Aorta (tissue), 5 donors: ENCODE results near the gene CUZD1. TPM values are rescaled to one million over a fixed set of nuclear protein-coding genes. Genes with fewer than 3 reads are reported as not detected.
"Not testable (repeated sequence)": the region's sequence is repeated elsewhere in the genome, so short reads cannot be mapped to it uniquely, and the experiment has no call there.

Experiments
- ATAC-seq: fragments of 200-7000 bp; cut with Tn5 transposase; one replicate; pipeline ENCODE4 v1.9.1; 2022; ENCODE audit warnings: moderate library complexity; ENCODE audit not compliant: low FRiP score
- DNase-seq, 2 donors: peaks; one replicate each; pipeline ENCODE4 v3.0.0-alpha.2; 2020
- H3K27ac ChIP-seq, 2 donors: one replicate each; pipeline ENCODE4 v1.5.1; 2013; ENCODE audit warnings: low read length in 2 of 2, mild to moderate bottlenecking in 2 of 2, moderate library complexity in 2 of 2, control low read depth in 1 of 2, inconsistent platforms in 1 of 2, low read depth in 1 of 2
- H3K27me3 ChIP-seq, 2 donors: one replicate each; pipeline ENCODE4 v1.6.1; 2013; ENCODE audit warnings: control low read depth in 1 of 2, low read length in 1 of 2, mild to moderate bottlenecking in 1 of 2, moderate library complexity in 1 of 2; ENCODE audit not compliant: insufficient read depth in 2 of 2, control insufficient read depth in 1 of 2
- H3K36me3 ChIP-seq, 2 donors: one replicate each; pipeline ENCODE4 v1.6.1; 2013; ENCODE audit warnings: control low read depth in 1 of 2, low read length in 1 of 2, mild to moderate bottlenecking in 1 of 2; ENCODE audit not compliant: insufficient read depth in 2 of 2, control insufficient read depth in 1 of 2
- H3K4me1 ChIP-seq, 2 donors: one replicate each; pipeline ENCODE4 v1.6.1; 2013; ENCODE audit warnings: low read length in 2 of 2, control low read depth in 1 of 2, mild to moderate bottlenecking in 1 of 2, moderate library complexity in 1 of 2; ENCODE audit not compliant: insufficient read depth in 2 of 2, control insufficient read depth in 1 of 2
- H3K4me3 ChIP-seq, 2 donors: one replicate each; pipeline ENCODE4 v1.5.1; 2013; ENCODE audit warnings: low read length in 2 of 2, control low read depth in 1 of 2, mild to moderate bottlenecking in 1 of 2
- H3K9me3 ChIP-seq: one replicate; pipeline ENCODE4 v1.6.1; 2013; ENCODE audit warnings: mild to moderate bottlenecking, low read length; ENCODE audit not compliant: control insufficient read depth
- WGBS, 2 donors: extraction: QIAGEN DNeasy Blood & Tissue Kit; methylation state at CpG; one replicate each; pipeline ENCODE4 v1.1.7; 2013; 5-methylcytosine and 5-hydroxymethylcytosine counted together
- intact Hi-C, 2 donors: fragments of 100-400 bp; cut with DNase I; formaldehyde crosslinking; loops; one replicate each; pipeline versions ENCODE4 v1.14.2 to v1.15.0; 2022
- polyA plus RNA-seq, 2 donors: library from polyadenylated mRNA; stranded (reverse); fragments of 200-250 nt; gene quantifications; one replicate each; pipeline ENCODE4 v1.2.3, GENCODE V29; 2013
- total RNA-seq, 2 donors: library from RNA; stranded (reverse); fragmentation: NEBNext Ultra II Directional; extraction: Animal tissue kit (Norgen Biotek cat#: 25700); gene quantifications; one replicate each; pipeline ENCODE4 v1.2.1, GENCODE V29; 2021
- donor health status: healthy with polysubstance abuse.
- donor health status: Bipolar disorder and iron deficiency.
- donor health status: DM: no; HTN: no; CAD: no.
- donor health status: DM: no; HTN: no; CAD: no.
- donor health status: DM: yes; HTN: yes; CAD: no.

Gene CUZD1
- total and polyA plus RNA-seq, 4 donors, result 0.58 to 3.3 (median 1.3) TPM

DNA sequence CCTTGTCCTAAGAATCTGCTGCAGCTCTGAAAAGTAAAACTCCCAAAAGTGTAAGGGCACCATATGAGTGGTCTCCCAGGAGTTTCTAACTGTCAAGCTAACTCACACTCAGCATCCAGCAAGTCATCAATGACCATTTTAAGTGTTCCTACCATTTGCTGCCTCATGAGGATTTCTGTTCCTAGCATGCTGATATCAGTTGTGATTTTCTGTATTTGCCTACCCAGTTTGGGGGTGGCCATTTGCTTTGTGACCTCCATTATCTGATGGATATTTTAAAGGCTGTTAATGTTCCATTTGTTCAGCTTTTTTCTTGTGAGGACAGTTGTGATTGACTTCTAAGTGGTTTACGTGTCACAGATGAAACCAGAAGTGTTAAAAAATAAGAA, 30.8 kb upstream of the CUZD1 start:
- no peak overlapping the region for H3K4me3 ChIP-seq
- 80 to 82% methylated on average over 1 of the region's 1 CpG for WGBS, 2 donors
- ATAC-seq (no peak), DNase-seq (no peak)
- no peaks in the 10 kb centered on the region for H3K36me3 ChIP-seq
- no peaks in the 10 kb centered on the region for H3K9me3 ChIP-seq
- peaks cover 0 to 2% of the 10 kb centered on the region in 2 donors for H3K4me1 ChIP-seq
- intact Hi-C loops, result no loop called here
- H3K27me3 ChIP-seq, result no peaks in the 10 kb centered on the region
- no peak overlapping the region for H3K27ac ChIP-seq

DNA sequence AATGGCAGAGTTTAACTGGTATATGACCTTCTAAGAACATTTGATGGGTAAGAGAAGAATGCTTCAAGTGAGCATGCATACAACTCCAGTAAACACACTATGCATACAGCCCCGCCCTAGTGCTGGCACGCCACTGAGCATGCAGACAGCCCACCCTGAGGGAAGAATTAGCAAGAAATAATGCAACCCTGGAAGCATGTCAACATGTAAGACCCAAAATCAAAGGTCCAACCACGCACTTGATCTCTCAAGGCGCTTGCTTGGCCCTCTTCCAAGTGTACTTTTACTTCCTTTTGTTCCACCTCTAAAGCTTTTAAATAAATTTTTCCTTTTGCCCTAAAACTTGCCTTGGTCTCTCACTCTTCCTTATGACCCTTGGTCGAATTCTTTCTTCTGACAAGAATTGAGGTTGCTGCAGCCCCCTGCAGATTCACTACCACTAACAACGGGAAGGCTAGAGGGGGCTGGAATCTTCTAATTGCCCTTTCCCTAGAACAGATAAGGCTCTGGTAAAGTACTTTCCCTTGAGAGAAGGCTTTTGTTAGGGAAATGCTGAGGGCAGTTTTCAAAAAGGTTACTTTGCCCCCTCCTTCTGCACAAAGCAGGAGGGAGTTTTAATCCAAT, 30.3 kb upstream of the CUZD1 start:
- WGBS, 2 donors, result 40% methylated on average over 6 of the region's 6 CpGs
- Histone ChIP-seq H3K36me3 (no peaks in the 10 kb centered on the region), H3K4me3 (no peak overlapping the region), H3K4me1 (peaks cover 0 to 2% of the 10 kb centered on the region in 2 donors), H3K27ac (no peak overlapping the region), H3K27me3 (no peaks in the 10 kb centered on the region), H3K9me3 (no peaks in the 10 kb centered on the region)
- intact Hi-C loops, result no loop called here
- no peak for DNase-seq
- ATAC-seq, result no peak

DNA sequence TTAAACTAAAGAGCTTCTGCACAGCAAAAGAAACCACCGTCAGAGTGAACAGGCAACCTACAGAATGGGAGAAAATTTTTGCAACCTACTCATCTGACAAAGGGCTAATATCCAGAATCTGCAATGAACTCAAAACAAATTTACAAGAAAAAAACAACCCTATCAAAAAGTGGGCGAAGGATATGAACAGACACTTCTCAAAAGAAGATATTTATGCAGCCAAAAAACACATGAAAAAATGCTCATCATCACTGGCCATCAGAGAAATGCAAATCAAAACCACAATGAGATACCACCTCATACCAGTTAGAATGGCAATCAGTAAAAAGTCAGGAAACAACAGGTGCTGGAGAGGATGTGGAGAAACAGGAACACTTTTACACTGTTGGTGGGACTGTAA, 26.3 kb upstream of the CUZD1 start:
- ATAC-seq, H3K4me1 ChIP-seq, H3K9me3 ChIP-seq, intact Hi-C loops, H3K36me3 ChIP-seq, H3K27me3 ChIP-seq, H3K4me3 ChIP-seq, DNase-seq, H3K27ac ChIP-seq: not testable (repeated sequence)
- WGBS, 2 donors, result 92 to 95% methylated on average over 1 of the region's 2 CpGs

DNA sequence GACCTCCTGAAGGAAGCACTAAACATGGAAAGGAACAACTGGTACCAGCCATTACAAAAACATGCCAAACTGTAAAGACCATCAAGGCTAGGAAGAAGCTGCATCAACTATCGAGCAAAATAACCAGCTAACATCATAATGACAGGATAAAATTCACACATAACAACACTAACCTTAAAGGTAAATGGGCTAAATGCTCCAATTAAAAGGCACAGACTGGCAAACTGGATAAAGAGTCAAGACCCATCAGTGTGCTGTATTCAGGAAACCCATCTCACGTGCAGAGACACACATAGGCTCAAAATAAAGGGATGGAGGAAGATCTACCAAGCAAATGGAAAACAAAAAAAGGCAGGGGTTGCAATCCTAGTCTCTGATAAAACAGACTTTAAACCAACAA, 23.1 kb upstream of the CUZD1 start:
- H3K36me3 ChIP-seq, H3K27ac ChIP-seq, ATAC-seq, H3K4me1 ChIP-seq, DNase-seq, H3K4me3 ChIP-seq, H3K9me3 ChIP-seq, H3K27me3 ChIP-seq, intact Hi-C loops: not testable (repeated sequence)
- WGBS, 2 donors, result 82 to 86% methylated on average over 1 of the region's 2 CpGs

DNA sequence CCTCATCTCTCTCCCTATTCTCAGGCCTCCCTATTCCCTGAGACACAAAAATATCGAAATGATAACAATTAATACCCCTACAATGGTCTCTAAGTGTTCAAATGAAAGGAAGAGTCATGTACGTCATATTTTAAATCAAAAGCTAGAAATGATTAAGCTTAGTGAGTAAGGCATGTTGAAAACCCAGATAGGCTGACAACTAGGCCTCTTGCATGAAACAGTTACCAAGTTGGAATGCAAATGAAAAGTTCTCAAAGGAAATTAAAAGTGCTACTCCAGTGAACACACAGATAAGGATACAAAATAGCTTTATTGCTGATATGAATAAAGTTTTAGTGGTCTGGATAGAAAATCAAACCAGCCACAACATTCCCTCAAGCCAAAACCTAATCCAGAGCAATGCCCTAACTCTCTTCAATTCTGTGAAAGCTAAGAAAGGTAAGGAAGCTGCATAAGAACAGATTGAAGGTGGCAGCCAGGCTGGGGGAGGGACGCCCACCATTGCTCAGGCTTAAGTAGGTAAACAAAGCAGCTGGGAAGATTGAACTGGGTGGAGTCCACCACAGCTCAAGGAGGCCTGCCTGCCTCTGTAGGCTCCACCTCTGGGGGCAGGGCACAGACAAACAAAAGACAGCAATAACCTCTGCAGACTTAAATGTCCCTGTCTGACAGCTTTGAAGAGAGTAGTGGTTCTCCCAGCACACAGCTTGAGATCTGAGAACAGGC, 21.3 kb upstream of the CUZD1 start:
- ATAC-seq, H3K27ac ChIP-seq, H3K4me3 ChIP-seq, H3K27me3 ChIP-seq, H3K4me1 ChIP-seq, H3K36me3 ChIP-seq, intact Hi-C loops, H3K9me3 ChIP-seq, DNase-seq: not testable (repeated sequence)
- 88% methylated on average over 3 of the region's 3 CpGs for WGBS, 2 donors

DNA sequence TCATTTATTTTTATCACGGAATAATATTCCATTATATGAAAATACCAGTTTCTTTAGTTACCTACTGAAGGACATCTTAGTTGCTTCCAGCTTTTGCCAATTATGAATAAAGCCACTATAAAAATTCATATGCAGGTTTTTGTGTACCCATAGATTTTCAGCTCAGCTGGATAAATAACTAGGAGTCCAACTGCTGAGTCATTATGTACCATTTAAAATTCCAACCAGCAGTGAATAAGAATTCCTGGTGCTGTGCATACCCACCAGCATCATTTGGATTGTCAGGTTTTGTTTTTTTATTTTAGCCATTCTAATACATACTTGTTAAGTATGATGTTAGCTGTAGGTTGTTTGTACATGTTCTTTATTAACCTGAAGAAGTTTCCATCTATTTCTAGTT, 19.2 kb upstream of the CUZD1 start:
- no peaks in the 10 kb centered on the region for H3K27me3 ChIP-seq
- DNase-seq (no peak), ATAC-seq (no peak)
- no peak overlapping the region for H3K27ac ChIP-seq
- intact Hi-C loops, result no loop called here
- H3K36me3 ChIP-seq, result no peaks in the 10 kb centered on the region
- H3K4me1 ChIP-seq, result no peaks in the 10 kb centered on the region
- H3K9me3 ChIP-seq, result no peaks in the 10 kb centered on the region
- H3K4me3 ChIP-seq, result no peak overlapping the region
- WGBS, 2 donors, result 46 to 55% methylated on average over 1 of the region's 1 CpG

DNA sequence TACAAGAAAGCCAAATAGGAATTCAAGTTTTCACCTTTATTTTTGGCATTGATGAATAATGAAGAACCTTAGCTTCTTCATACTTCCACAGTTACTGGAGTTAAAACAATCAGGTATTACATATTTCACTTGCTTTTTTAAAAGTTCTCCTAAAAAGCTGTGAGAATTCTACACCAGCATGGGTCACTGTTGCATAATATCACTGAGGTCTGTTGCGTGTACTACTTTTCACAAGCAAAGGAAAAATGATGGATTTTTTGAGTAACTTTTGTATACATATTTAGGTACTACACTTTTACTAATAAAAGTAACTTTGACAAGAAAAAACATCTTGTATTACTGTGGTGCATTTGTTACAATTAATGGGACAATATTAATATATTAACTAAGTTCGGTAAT, 18.5 kb upstream of the CUZD1 start:
- intact Hi-C loops, result no loop called here
- ATAC-seq (no peak), DNase-seq (no peak)
- 83 to 86% methylated on average over 2 of the region's 2 CpGs for WGBS, 2 donors
- H3K27ac ChIP-seq, result no peak overlapping the region
- H3K4me3 ChIP-seq, result no peak overlapping the region
- H3K4me1 ChIP-seq, result no peaks in the 10 kb centered on the region
- H3K36me3 ChIP-seq, result no peaks in the 10 kb centered on the region
- H3K9me3 ChIP-seq, result no peaks in the 10 kb centered on the region
- H3K27me3 ChIP-seq, result no peaks in the 10 kb centered on the region

DNA sequence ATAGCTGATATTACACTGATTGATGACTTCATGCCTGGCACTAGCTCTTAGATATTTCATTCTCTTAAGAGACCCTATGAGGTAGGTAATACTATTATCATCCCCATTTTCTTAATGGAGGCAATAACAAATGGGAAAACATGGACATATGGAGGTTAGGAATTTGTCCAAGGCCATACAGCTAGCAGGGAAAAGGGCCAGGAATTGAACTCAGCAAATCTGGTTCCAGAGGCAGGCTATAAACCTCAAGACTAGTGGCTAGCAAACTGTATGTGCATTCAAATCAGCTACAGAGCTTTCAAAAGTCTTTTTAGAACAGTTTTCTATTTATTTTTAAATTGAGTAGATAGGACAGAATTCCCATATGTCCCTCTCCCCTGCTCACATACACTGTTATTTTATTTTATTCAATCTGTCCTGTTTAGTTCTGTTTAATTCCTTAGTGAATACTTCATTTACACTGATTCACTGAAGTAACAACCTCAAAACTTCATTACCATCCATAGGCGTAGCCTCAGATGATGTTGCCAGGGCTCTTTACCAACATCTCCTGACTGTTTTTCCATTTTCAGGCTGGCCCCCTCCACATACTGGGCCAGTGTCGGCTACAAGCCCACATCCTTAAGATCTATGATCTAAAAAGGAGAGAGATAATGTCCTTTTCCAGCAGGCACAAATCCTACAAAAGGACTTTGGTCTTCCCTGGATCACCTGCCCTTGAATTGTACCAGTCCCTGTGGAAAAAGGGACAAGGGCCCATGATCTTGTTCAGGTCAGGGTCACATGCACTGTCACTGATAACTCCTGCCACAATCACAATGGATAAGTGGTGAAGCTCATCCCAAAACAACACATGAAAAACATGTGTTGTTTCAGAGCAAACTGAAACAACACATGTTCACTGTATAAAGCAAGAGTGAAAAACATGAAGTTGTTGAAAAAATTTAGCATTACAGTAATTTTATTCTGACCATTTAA, 17.8 kb upstream of the CUZD1 start:
- Histone ChIP-seq H3K27ac (no peak overlapping the region), H3K4me1 (no peaks in the 10 kb centered on the region), H3K9me3 (no peaks in the 10 kb centered on the region), H3K27me3 (no peaks in the 10 kb centered on the region), H3K36me3 (no peaks in the 10 kb centered on the region), H3K4me3 (no peak overlapping the region)
- intact Hi-C loops, result no loop called here
- DNase-seq, result no peak
- ATAC-seq, result no peak
- WGBS, 2 donors, result 83 to 90% methylated on average over 2 of the region's 2 CpGs
